Trophoblast cell (in vitro differentiated cells and primary cell): ENCODE data around the gene AGBL4.

Experiments used
- DNase-seq, 2 donors: peaks; one replicate each; pipeline ENCODE4 v3.0.0-alpha.2; 2016
- H2AFZ ChIP-seq: 2 replicates; pipeline ENCODE4 v1.6.1; 2013; ENCODE audit warnings: low read length, moderate library complexity, mild to moderate bottlenecking; ENCODE audit not compliant: insufficient read depth, poor library complexity
- H2AK5ac ChIP-seq: 2 replicates; pipeline ENCODE4 v1.6.1; 2013; ENCODE audit warnings: mild to moderate bottlenecking, low read length
- H2BK120ac ChIP-seq: 2 replicates; pipeline ENCODE4 v1.6.1; 2013; ENCODE audit warnings: low read length, mild to moderate bottlenecking, moderate library complexity; ENCODE audit not compliant: insufficient read depth, poor library complexity
- H2BK12ac ChIP-seq: 2 replicates; pipeline ENCODE4 v1.6.1; 2013; ENCODE audit warnings: mild to moderate bottlenecking, low read length, moderate library complexity
- H2BK5ac ChIP-seq: 2 replicates; pipeline ENCODE4 v1.6.1; 2013; ENCODE audit warnings: low read length, low read depth, moderate library complexity, mild to moderate bottlenecking; ENCODE audit not compliant: poor library complexity
- H3K14ac ChIP-seq: 2 replicates; pipeline ENCODE4 v1.6.1; 2013; ENCODE audit warnings: mild to moderate bottlenecking, low read length
- H3K18ac ChIP-seq: 2 replicates; pipeline ENCODE4 v1.6.1; 2013; ENCODE audit warnings: mild to moderate bottlenecking, low read length
- H3K23ac ChIP-seq: 2 replicates; pipeline ENCODE4 v1.6.1; 2013; ENCODE audit warnings: low read length
- H3K27ac ChIP-seq: 2 replicates; pipeline ENCODE4 v1.5.1; 2013; ENCODE audit warnings: low read depth, mild to moderate bottlenecking, inconsistent platforms, low read length, moderate library complexity
- H3K27me3 ChIP-seq: 2 replicates; pipeline ENCODE4 v1.6.1; 2013; ENCODE audit warnings: inconsistent platforms, mild to moderate bottlenecking, low read length, moderate library complexity; ENCODE audit not compliant: insufficient read depth
- H3K36me3 ChIP-seq, 2 experiments: 1 replicate in 1 of 2; 2 replicates in 1 of 2; pipeline ENCODE4 v1.6.1; 2013; ENCODE audit warnings: low read length in 2 of 2, mild to moderate bottlenecking in 2 of 2, moderate library complexity in 1 of 2; ENCODE audit not compliant: insufficient read depth in 2 of 2, control insufficient read depth in 1 of 2
- H3K4ac ChIP-seq: 2 replicates; pipeline ENCODE4 v1.6.1; 2013; ENCODE audit warnings: low read depth, mild to moderate bottlenecking, low read length, moderate library complexity
- H3K4me1 ChIP-seq, 2 experiments: 1 replicate in 1 of 2; 2 replicates in 1 of 2; pipeline ENCODE4 v1.6.1; 2013; ENCODE audit warnings: low read length in 2 of 2, mild to moderate bottlenecking in 2 of 2, moderate library complexity in 1 of 2; ENCODE audit not compliant: insufficient read depth in 2 of 2, control insufficient read depth in 1 of 2
- H3K4me2 ChIP-seq: 2 replicates; pipeline ENCODE4 v1.6.1; 2013; ENCODE audit warnings: inconsistent platforms, mild to moderate bottlenecking, low read length, moderate library complexity
- H3K4me3 ChIP-seq: 2 replicates; pipeline ENCODE4 v1.5.1; 2013; ENCODE audit warnings: mild to moderate bottlenecking, low read depth, low read length, inconsistent platforms
- H3K79me1 ChIP-seq: one replicate; pipeline ENCODE4 v1.6.1; 2013; ENCODE audit warnings: low read length
- H3K79me2 ChIP-seq: 2 replicates; pipeline ENCODE4 v1.6.1; 2013; ENCODE audit warnings: low read length, mild to moderate bottlenecking; ENCODE audit not compliant: control insufficient read depth, insufficient read depth, poor library complexity
- H3K9ac ChIP-seq: 2 replicates; pipeline ENCODE4 v1.6.1; 2013; ENCODE audit warnings: mild to moderate bottlenecking, low read length
- H3K9me3 ChIP-seq: 2 replicates; pipeline ENCODE4 v1.6.1; 2013; ENCODE audit warnings: low read depth, mild to moderate bottlenecking, control low read depth, inconsistent platforms, low read length; ENCODE audit not compliant: insufficient read depth
- H4K12ac ChIP-seq: 2 replicates; pipeline ENCODE4 v1.6.1; 2013; ENCODE audit warnings: low read depth, mild to moderate bottlenecking, low read length, moderate library complexity
- H4K8ac ChIP-seq: 2 replicates; pipeline ENCODE4 v1.6.1; 2013; ENCODE audit warnings: low read depth, mild to moderate bottlenecking, low read length, moderate library complexity
- H4K91ac ChIP-seq: one replicate; pipeline ENCODE4 v1.6.1; 2013; ENCODE audit warnings: low read depth, mild to moderate bottlenecking, low read length, moderate library complexity
- WGBS: extraction: QIAGEN DNeasy Blood & Tissue Kit; methylation state at CpG from one replicate; pipeline ENCODE4 v1.1.7; 2013; ENCODE audit warnings: missing lambda C conversion rate; ENCODE audit not compliant: insufficient read length, insufficient coverage; ENCODE audit errors: extremely low coverage; 5-methylcytosine and 5-hydroxymethylcytosine counted together

Gene AGBL4

DNA sequence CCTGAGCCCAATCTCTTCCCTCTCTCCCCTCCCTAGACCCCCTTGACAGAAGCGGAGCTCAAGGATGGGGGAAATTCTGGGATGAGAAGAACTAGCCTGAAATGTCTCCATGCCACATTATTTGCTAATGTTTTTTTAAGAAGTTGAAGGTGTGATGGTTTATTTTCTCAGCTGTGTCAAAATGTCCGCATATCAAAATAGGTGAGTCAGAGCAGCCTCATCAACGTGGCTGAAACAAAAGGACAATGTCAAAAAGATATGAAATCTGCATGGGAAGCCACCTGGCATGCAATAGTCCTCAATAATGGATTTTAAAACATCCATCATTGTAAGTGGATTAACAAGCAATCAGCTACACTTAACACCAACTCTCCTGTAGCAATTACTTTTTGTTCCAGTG is 1348.5 kb downstream of the AGBL4 start:
- H3K4ac ChIP-seq: no peak overlapping the region
- no peaks in the 10 kb centered on the region for H3K79me1 ChIP-seq
- no peak overlapping the region for H3K27ac ChIP-seq
- H3K4me3 ChIP-seq: no peak overlapping the region
- no peaks in the 10 kb centered on the region for H3K36me3 ChIP-seq
- H3K14ac ChIP-seq: no peak overlapping the region
- H2AFZ ChIP-seq: no peak overlapping the region
- no peak overlapping the region for H3K4me2 ChIP-seq
- no peaks in the 10 kb centered on the region for H3K4me1 ChIP-seq
- no peak overlapping the region for H3K9ac ChIP-seq
- no peak overlapping the region for H2BK5ac ChIP-seq
- no peak overlapping the region for H3K18ac ChIP-seq
- H2AK5ac ChIP-seq: no peak overlapping the region
- no peak for DNase-seq
- no peaks in the 10 kb centered on the region for H3K79me2 ChIP-seq
- H2BK120ac ChIP-seq: no peak overlapping the region
- no peak overlapping the region for H3K23ac ChIP-seq
- no peak overlapping the region for H4K12ac ChIP-seq
- H2BK12ac ChIP-seq: no peak overlapping the region
- no peak overlapping the region for H4K91ac ChIP-seq
- H3K9me3 ChIP-seq: no peaks in the 10 kb centered on the region
- H3K27me3 ChIP-seq: no peaks in the 10 kb centered on the region
- WGBS: no CpG with 5 or more reads among the region's 3 CpGs
- no peak overlapping the region for H4K8ac ChIP-seq

GRCh38 chr1:48674641-48675040 is 1349.1 kb downstream of the AGBL4 start:
- no peak overlapping the region for H2BK12ac ChIP-seq
- no peak overlapping the region for H3K4ac ChIP-seq
- no peak overlapping the region for H3K27ac ChIP-seq
- no peak overlapping the region for H3K4me3 ChIP-seq
- H3K27me3 ChIP-seq: no peaks in the 10 kb centered on the region
- WGBS: no CpG with 5 or more reads among the region's 2 CpGs
- H3K79me2 ChIP-seq: no peaks in the 10 kb centered on the region
- no peak overlapping the region for H3K4me2 ChIP-seq
- no peaks in the 10 kb centered on the region for H3K4me1 ChIP-seq
- no peak overlapping the region for H4K91ac ChIP-seq
- H2BK5ac ChIP-seq: no peak overlapping the region
- no peak overlapping the region for H4K12ac ChIP-seq
- H3K79me1 ChIP-seq: no peaks in the 10 kb centered on the region
- no peak overlapping the region for H3K23ac ChIP-seq
- H3K14ac ChIP-seq: no peak overlapping the region
- no peak for DNase-seq
- no peak overlapping the region for H2BK120ac ChIP-seq
- H3K9ac ChIP-seq: no peak overlapping the region
- no peak overlapping the region for H3K18ac ChIP-seq
- no peaks in the 10 kb centered on the region for H3K9me3 ChIP-seq
- H2AFZ ChIP-seq: no peak overlapping the region
- H2AK5ac ChIP-seq: no peak overlapping the region
- no peak overlapping the region for H4K8ac ChIP-seq
- H3K36me3 ChIP-seq: no peaks in the 10 kb centered on the region

GRCh38 chr1:48673332-48674105 is 1350.2 kb downstream of the AGBL4 start:
- H3K4ac ChIP-seq: no peak overlapping the region
- no peak overlapping the region for H3K27ac ChIP-seq
- H2BK12ac ChIP-seq: no peak overlapping the region
- H2AFZ ChIP-seq: no peak overlapping the region
- no CpG with 5 or more reads among the region's 12 CpGs for WGBS
- no peak overlapping the region for H3K9ac ChIP-seq
- H3K79me2 ChIP-seq: no peaks in the 10 kb centered on the region
- no peak overlapping the region for H3K14ac ChIP-seq
- no peaks in the 10 kb centered on the region for H3K27me3 ChIP-seq
- DNase-seq: peak in 1 of 2 donors; percentile 12
- H2BK5ac ChIP-seq: no peak overlapping the region
- H2AK5ac ChIP-seq: no peak overlapping the region
- H3K18ac ChIP-seq: no peak overlapping the region
- H3K4me3 ChIP-seq: no peak overlapping the region
- no peaks in the 10 kb centered on the region for H3K79me1 ChIP-seq
- H2BK120ac ChIP-seq: no peak overlapping the region
- no peak overlapping the region for H4K12ac ChIP-seq
- no peaks in the 10 kb centered on the region for H3K36me3 ChIP-seq
- H3K4me2 ChIP-seq: no peak overlapping the region
- H4K8ac ChIP-seq: no peak overlapping the region
- no peak overlapping the region for H3K23ac ChIP-seq
- no peaks in the 10 kb centered on the region for H3K4me1 ChIP-seq
- H3K9me3 ChIP-seq: no peaks in the 10 kb centered on the region
- no peak overlapping the region for H4K91ac ChIP-seq

DNA sequence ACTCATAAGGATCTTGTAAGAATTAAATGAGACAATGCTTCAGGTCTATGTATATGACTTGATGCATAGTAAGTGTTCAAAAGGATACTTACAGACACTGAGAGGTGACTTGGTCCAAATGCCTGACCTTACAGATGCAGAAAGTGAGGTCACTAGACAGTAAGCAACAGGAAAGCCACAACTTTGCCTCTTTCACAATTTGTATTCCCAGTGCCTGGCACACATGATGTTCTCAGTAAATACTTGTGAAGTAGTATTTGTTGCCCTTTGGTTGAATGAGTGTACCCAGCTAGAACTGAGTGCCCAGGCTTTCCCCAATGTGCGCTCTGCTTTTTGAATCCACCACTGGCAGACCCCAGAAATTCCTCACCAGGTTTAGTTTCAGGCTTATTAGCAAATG is 1352.2 kb downstream of the AGBL4 start:
- Histone ChIP-seq H3K79me2 (no peaks in the 10 kb centered on the region), H2AK5ac (no peak overlapping the region), H3K27me3 (no peaks in the 10 kb centered on the region), H3K4me1 (no peaks in the 10 kb centered on the region), H3K9ac (no peak overlapping the region), H2BK12ac (no peak overlapping the region), H3K36me3 (no peaks in the 10 kb centered on the region), H2BK5ac (no peak overlapping the region), H3K9me3 (peaks cover 2% of the 10 kb centered on the region), H3K4me3 (no peak overlapping the region), H3K14ac (no peak overlapping the region), H4K12ac (no peak overlapping the region), H2BK120ac (no peak overlapping the region), H3K18ac (no peak overlapping the region), H4K91ac (no peak overlapping the region), H3K79me1 (no peaks in the 10 kb centered on the region), H3K4ac (no peak overlapping the region), H3K4me2 (no peak overlapping the region), H3K27ac (no peak overlapping the region), H2AFZ (no peak overlapping the region), H4K8ac (no peak overlapping the region), H3K23ac (no peak overlapping the region)
- no peak for DNase-seq
- no CpG with 5 or more reads among the region's 1 CpG for WGBS
